ENCODE results near the gene CDR2.

DNA sequence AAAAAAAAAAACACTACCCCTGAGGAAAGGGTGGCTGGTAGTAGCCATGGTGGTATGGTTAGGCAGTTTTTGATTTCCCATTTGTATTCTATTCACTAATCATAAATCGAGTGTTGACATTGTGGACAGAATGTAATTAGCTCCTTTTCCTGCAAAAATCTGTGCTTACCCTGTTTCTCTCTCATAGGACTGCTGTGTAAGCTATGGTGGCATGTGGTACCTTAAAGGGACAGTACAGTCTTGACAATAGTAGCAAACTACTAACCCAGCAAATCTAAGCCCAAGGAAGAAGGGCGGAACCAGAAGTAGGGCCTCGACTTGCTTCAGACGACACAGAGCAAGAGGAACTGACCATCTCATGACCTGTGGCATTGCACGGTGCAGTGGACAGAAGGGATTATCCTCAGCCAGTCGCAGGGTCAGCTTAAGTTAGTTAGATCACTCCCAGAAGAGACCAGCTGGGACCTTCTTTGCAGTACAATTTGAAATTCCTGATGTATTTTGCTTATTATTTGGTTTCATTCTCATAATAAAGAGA, 40.9 kb downstream of the CDR2 start:
- TF ChIP-seq, protein P1, sequence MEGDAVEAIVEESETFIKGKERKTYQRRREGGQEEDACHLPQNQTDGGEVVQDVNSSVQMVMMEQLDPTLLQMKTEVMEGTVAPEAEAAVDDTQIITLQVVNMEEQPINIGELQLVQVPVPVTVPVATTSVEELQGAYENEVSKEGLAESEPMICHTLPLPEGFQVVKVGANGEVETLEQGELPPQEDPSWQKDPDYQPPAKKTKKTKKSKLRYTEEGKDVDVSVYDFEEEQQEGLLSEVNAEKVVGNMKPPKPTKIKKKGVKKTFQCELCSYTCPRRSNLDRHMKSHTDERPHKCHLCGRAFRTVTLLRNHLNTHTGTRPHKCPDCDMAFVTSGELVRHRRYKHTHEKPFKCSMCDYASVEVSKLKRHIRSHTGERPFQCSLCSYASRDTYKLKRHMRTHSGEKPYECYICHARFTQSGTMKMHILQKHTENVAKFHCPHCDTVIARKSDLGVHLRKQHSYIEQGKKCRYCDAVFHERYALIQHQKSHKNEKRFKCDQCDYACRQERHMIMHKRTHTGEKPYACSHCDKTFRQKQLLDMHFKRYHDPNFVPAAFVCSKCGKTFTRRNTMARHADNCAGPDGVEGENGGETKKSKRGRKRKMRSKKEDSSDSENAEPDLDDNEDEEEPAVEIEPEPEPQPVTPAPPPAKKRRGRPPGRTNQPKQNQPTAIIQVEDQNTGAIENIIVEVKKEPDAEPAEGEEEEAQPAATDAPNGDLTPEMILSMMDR (IDR thresholded peaks at IDR 0.05; ENCODE audit: low read length): no peak
- TF ChIP-seq EZH2 (optimal IDR thresholded peaks at IDR 0.05; ENCODE audit: low read depth, low read length): no peak
- no peak for TF ChIP-seq EZH2phosphoT487 (IDR thresholded peaks at IDR 0.05; ENCODE audit: low read length)

Data from MM.1S (cell line).